Endothelial cell of umbilical vein (primary cell): ENCODE measurements around the gene GGA2. TPM values are rescaled to one million over a fixed set of nuclear protein-coding genes. Genes with fewer than 3 reads are reported as not detected.

ENCODE experiments used
- BruUV-seq: library from RNA; stranded (reverse); fragments of 400-500 nt; replicated peaks from 2 replicates; lab custom pipeline; 2021; lab: Mats Ljungman, UMichigan
- CTCF ChIA-PET: fragments of 300-600, 350-600 bp; sonication (Branson Sonifier 250); formaldehyde crosslinking; loops from one replicate; lab custom pipeline; 2021; ENCODE audit warnings: antibody characterized with exemption, inconsistent platforms; lab: Charles Lee
- POLR2A ChIA-PET: fragments of 300-600, 350-600 bp; sonication (Branson Sonifier 250); formaldehyde crosslinking; loops from one replicate; lab custom pipeline; 2021; ENCODE audit warnings: antibody characterized with exemption, inconsistent platforms; lab: Charles Lee
- DNase-seq: peaks from one replicate; pipeline ENCODE4 v3.0.0-alpha.2; 2011; ENCODE audit warnings: low read depth, low spot score
- FAIRE-seq: peaks from 2 replicates; lab custom pipeline; 2011; peaks lifted over from hg19 to GRCh38; lab: Jason Lieb, UNC
- H2AFZ ChIP-seq: 2 replicates; pipeline ENCODE4 v1.6.0; 2012; ENCODE audit warnings: low read depth, low read length, control low read depth, inconsistent platforms
- H3K27ac ChIP-seq: 2 replicates; pipeline ENCODE4 v1.5.1; 2011; ENCODE audit warnings: low read depth, mild to moderate bottlenecking, control low read depth, low read length, moderate library complexity; ENCODE audit not compliant: insufficient read depth
- H3K27me3 ChIP-seq, 2 experiments: 2 replicates each; pipeline versions ENCODE4 v1.6.0 to v1.6.1; 2011; ENCODE audit warnings: low read length in 2 of 2, mixed read lengths in 1 of 2; ENCODE audit not compliant: control insufficient read depth in 2 of 2, insufficient read depth in 2 of 2
- H3K36me3 ChIP-seq, 2 experiments: 2 replicates in 1 of 2; 3 replicates in 1 of 2; pipeline ENCODE4 v1.5.1; 2011; ENCODE audit warnings: low read length in 2 of 2, mild to moderate bottlenecking in 1 of 2, moderate library complexity in 1 of 2; ENCODE audit not compliant: control insufficient read depth in 2 of 2, insufficient read depth in 2 of 2; ENCODE audit errors: extremely low read depth in 1 of 2
- H3K4me1 ChIP-seq: 3 replicates; pipeline ENCODE4 v1.5.1; 2011; ENCODE audit warnings: mild to moderate bottlenecking, low read length; ENCODE audit not compliant: control insufficient read depth, insufficient read depth; ENCODE audit errors: extremely low read depth
- H3K4me2 ChIP-seq: 2 replicates; pipeline ENCODE4 v1.6.1; 2011; ENCODE audit warnings: low read length, control low read depth, mixed read lengths; ENCODE audit not compliant: insufficient read depth
- H3K4me3 ChIP-seq, 3 experiments: fragments of 200-600 bp in 1 of 3; sonication (generic), shearing (Covaris generic) in 1 of 3; replicated peaks in 1 of 3; 2 replicates each; pipeline ENCODE4 v1.5.1; 2011 to 2016; ENCODE audit warnings: control low read depth in 3 of 3, low read length in 3 of 3, mild to moderate bottlenecking in 2 of 3, inconsistent platforms in 1 of 3, low read depth in 1 of 3, moderate library complexity in 1 of 3; ENCODE audit not compliant: insufficient read depth in 1 of 3
- H3K79me2 ChIP-seq: 2 replicates; pipeline ENCODE4 v1.6.0; 2012; ENCODE audit warnings: low read length, inconsistent platforms; ENCODE audit not compliant: control insufficient read depth, insufficient read depth
- H3K9ac ChIP-seq: replicated peaks from 2 replicates; pipeline ENCODE3; 2011; ENCODE audit warnings: low read length, control low read depth; ENCODE audit not compliant: insufficient read depth; ENCODE audit errors: extremely low read depth
- H3K9me1 ChIP-seq: replicated peaks from 3 replicates; pipeline ENCODE4 v1.6.0; 2011; ENCODE audit warnings: mild to moderate bottlenecking, low read length; ENCODE audit not compliant: control insufficient read depth, insufficient read depth; ENCODE audit errors: extremely low read depth
- H3K9me3 ChIP-seq: replicated peaks from 2 replicates; pipeline ENCODE4 v1.5.1; 2012; ENCODE audit warnings: low read length, inconsistent platforms; ENCODE audit not compliant: control insufficient read depth, insufficient read depth
- H4K20me1 ChIP-seq: replicated peaks from 2 replicates; pipeline ENCODE3; 2011; ENCODE audit warnings: mild to moderate bottlenecking, low read length; ENCODE audit not compliant: control insufficient read depth, insufficient read depth; ENCODE audit errors: extremely low read depth
- EZH2 ChIP-seq: IDR thresholded peaks from 2 replicates; pipeline ENCODE4 v1.6.1; 2012; ENCODE audit warnings: borderline replicate concordance, low read depth, mild to moderate bottlenecking, moderate library complexity, low read length, inconsistent platforms; ENCODE audit not compliant: severe bottlenecking
- FOS ChIP-seq: IDR thresholded peaks from 2 replicates; pipeline ENCODE4 v1.6.1; 2011; ENCODE audit warnings: mild to moderate bottlenecking, low read length, moderate library complexity, borderline replicate concordance; ENCODE audit not compliant: insufficient read depth
- GATA2 ChIP-seq: IDR thresholded peaks from 2 replicates; pipeline ENCODE4 v1.7.0; 2011; ENCODE audit warnings: low read depth, mild to moderate bottlenecking, moderate library complexity, mixed read lengths, low read length; ENCODE audit not compliant: insufficient read length, insufficient read depth
- JUN ChIP-seq: IDR thresholded peaks from 2 replicates; pipeline ENCODE4 v1.6.1; 2011; ENCODE audit warnings: borderline replicate concordance, low read depth; ENCODE audit not compliant: insufficient read length, insufficient read depth
- MYC ChIP-seq: IDR thresholded peaks from one replicate; pipeline ENCODE4 v1.6.1; 2011; ENCODE audit warnings: mild to moderate bottlenecking, low read depth, low read length
- POLR2A ChIP-seq: IDR thresholded peaks from 2 replicates; pipeline ENCODE4 v1.6.1; 2012; ENCODE audit warnings: low read depth, mild to moderate bottlenecking, control low read depth, low read length
- POLR2AphosphoS5 ChIP-seq: IDR thresholded peaks from 2 replicates; pipeline ENCODE4 v1.6.1; 2012; ENCODE audit warnings: low read depth, mild to moderate bottlenecking, control low read depth, low read length, moderate library complexity; ENCODE audit not compliant: insufficient read depth
- dilution Hi-C: fragments of 300-500 bp; cut with MboI; formaldehyde crosslinking; loops from one replicate; pipeline ENCODE4 v1.15.0; 2019; ENCODE audit warnings: low sequenced_read_pairs; ENCODE audit not compliant: extremely low pct_ligation_motif_present
- intact Hi-C: fragments of 100-400 bp; cut with micrococcal nuclease; formaldehyde crosslinking; loops from one replicate; pipeline ENCODE4 v1.10.0; 2022
- polyA plus RNA-seq, 4 experiments: library from polyadenylated mRNA; depleted of rRNA in 3 of 4; stranded (reverse) in 3 of 4; unstranded in 1 of 4; fragments of >200 nt; gene quantifications; 2 replicates each; pipeline versions ENCODE4 v1.2.1 to v1.2.3, GENCODE V29; 2011 to 2012; ENCODE audit warnings: missing spikeins in 1 of 4
- total RNA-seq: library from RNA; stranded (reverse); gene quantifications from 2 replicates; pipeline ENCODE4 v1.2.3, GENCODE V29; 2021
- TF ChIP-seq, protein P1 (sequence below): IDR thresholded peaks from 2 replicates; pipeline ENCODE4 v1.6.1; 2011; ENCODE audit not compliant: insufficient read depth, insufficient read length
- TF ChIP-seq, protein P2 (sequence below), 2 donors: IDR thresholded peaks; 1 replicate in 1 of 2; 2 replicates in 1 of 2; pipeline ENCODE4 v1.5.1; 2011; ENCODE audit warnings: low read length in 2 of 2, mild to moderate bottlenecking in 2 of 2, moderate library complexity in 2 of 2, control low read depth in 1 of 2, inconsistent platforms in 1 of 2, low read depth in 1 of 2; ENCODE audit not compliant: insufficient read depth in 1 of 2; ENCODE audit errors: extremely low read depth in 1 of 2

GGA2 gene
- total and polyA plus RNA-seq, 2 donors (not counting 3 experiments of a cell fraction or from before 2014, with no cell fraction given), result 33.3 to 73.1 TPM

DNA sequence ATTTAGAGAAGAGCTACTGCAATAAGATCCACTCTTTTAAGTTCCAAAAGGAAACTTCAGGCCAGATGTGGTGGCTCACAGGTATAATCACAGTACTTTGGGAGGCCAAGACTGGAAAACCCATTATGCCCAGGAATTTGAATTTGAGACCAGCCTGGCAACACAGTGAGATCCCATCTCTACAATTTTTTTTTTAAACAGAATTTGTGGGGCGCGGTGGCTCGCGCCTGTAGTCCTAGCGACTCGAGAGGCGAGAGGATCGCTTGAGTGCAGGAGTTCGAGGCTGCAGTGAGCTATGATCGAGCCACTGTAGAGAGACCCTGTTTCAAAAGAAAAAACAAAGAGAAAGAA, 58.1 kb downstream of the GGA2 start:
- TF ChIP-seq POLR2A, result no peak
- no peak for TF ChIP-seq EZH2
- TF ChIP-seq POLR2AphosphoS5, result no peak
- TF ChIP-seq, protein P1, sequence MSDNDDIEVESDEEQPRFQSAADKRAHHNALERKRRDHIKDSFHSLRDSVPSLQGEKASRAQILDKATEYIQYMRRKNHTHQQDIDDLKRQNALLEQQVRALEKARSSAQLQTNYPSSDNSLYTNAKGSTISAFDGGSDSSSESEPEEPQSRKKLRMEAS, result no peak
- TF ChIP-seq, protein P2, sequence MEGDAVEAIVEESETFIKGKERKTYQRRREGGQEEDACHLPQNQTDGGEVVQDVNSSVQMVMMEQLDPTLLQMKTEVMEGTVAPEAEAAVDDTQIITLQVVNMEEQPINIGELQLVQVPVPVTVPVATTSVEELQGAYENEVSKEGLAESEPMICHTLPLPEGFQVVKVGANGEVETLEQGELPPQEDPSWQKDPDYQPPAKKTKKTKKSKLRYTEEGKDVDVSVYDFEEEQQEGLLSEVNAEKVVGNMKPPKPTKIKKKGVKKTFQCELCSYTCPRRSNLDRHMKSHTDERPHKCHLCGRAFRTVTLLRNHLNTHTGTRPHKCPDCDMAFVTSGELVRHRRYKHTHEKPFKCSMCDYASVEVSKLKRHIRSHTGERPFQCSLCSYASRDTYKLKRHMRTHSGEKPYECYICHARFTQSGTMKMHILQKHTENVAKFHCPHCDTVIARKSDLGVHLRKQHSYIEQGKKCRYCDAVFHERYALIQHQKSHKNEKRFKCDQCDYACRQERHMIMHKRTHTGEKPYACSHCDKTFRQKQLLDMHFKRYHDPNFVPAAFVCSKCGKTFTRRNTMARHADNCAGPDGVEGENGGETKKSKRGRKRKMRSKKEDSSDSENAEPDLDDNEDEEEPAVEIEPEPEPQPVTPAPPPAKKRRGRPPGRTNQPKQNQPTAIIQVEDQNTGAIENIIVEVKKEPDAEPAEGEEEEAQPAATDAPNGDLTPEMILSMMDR (IDR thresholded peaks at IDR 0.05; ENCODE audit: extremely low read depth in 1 of 2, insufficient read depth in 1 of 2, low read depth in 1 of 2, low read length in 2 of 2), result no peak
- no peak for TF ChIP-seq MYC
- no peak for TF ChIP-seq JUN
- TF ChIP-seq FOS, result no peak
- TF ChIP-seq GATA2, result no peak
- Histone ChIP-seq H3K9ac (peak overlapping the region; percentile 49), H3K4me1 (peaks cover 3% of the 10 kb centered on the region), H3K27ac (peak overlapping the region; percentile 37), H2AFZ (peak overlapping the region; percentile 82), H3K79me2 (peaks cover 7% of the 10 kb centered on the region), H3K36me3 (no peaks in the 10 kb centered on the region), H3K9me3 (no peaks in the 10 kb centered on the region), H3K4me2 (peak overlapping the region; percentile 81), H3K9me1 (no peaks in the 10 kb centered on the region), H4K20me1 (no peaks in the 10 kb centered on the region), H3K27me3 (no peaks in the 10 kb centered on the region), H3K4me3 (peak overlapping the region; percentile 65 to 79 (median 70))
- ChIA-PET POLR2A (no interaction called here), CTCF (interaction anchor here (1.0 to 2.9 kb wide), 2 partner anchors 16 to 69 kb away, joined by 4 to 17 read pairs; no protein-coding TSS in a partner anchor)
- intact Hi-C loops (loop anchor here (2.0 kb wide), 1 partner anchor 53 kb away; no protein-coding TSS in a partner anchor), dilution Hi-C loops (no loop called here)
- no TSS peak for BruUV-seq
- DNase-seq, result no peak
- FAIRE-seq, result no peak
